ENCODE results near the gene GH1.

GH1 gene

DNA sequence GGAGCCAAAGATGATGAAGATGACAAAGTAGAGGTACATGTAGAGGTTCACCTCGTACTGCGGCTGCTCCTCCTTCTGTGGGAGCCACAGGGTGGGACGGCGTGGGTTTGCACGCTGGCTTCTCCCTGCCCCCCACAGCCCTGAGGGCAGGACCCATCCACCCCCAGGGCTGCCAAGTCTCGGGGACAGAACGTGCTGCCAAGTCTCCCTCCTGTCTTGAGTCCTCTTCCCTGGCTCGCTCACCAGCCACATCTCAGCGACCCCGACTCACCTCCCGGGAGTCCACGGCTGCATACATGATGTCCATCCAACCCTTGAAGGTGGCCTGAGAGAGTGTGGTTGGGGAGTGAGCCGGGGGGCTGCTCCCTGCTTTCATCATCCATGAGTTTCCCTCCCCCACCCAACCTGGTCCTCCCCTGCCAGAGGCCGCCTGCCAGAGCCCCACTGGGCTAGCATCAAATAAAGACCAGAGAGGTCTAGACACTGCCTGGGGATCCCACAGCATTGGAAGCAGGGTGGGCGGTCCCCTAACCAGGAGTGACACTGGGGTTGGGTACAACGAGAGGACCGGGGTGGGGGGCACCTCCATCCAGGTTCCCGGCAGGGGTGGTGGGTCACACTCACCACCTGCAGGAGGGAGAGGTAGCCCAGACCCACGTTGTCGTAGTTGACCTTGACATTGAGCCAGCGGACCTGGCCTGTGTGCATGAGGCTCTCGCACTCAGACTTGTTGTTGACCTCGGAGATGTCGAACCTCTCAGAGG is 26.3 kb upstream of the GH1 start:
- no peak for DNase-seq

GRCh38 chr17:63943745-63944144 is 25.1 kb upstream of the GH1 start:
- DNase-seq = no peak

GRCh38 chr17:63942309-63942985 is 23.8 kb upstream of the GH1 start:
- no peak for DNase-seq

- DNase-seq = no peak
Observed at GRCh38 chr17:63941751-63942150, 23.1 kb upstream of the GH1 start.

DNA sequence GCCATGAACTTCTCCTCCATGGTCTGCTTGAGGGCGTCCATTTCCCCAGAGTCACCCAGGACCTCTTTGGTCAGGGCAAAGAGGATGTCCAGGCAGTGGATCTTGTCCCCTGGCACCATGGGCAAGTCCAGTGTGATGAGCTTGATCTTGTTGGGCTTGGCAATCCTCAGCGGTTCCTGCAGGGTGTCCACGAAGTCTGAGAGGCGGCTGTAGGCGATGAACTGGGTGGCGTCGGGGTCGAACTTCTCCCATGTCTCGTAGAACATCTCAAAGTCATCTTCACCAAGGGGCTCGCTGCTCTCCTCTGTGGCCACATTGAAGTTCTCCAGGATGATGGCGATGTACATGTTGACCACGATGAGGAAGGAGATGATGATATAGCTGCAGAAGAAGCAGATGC is 22.5 kb upstream of the GH1 start:
- no peak for DNase-seq

GRCh38 chr17:63940584-63940983 is 21.9 kb upstream of the GH1 start:
- DNase-seq = no peak

- no peak for DNase-seq
Observed at GRCh38 chr17:63939884-63940283, 21.2 kb upstream of the GH1 start.

GRCh38 chr17:63939401-63939800 is 20.8 kb upstream of the GH1 start:
- DNase-seq = no peak

GRCh38 chr17:63937920-63938319 is 19.3 kb upstream of the GH1 start:
- no peak for DNase-seq

DNA sequence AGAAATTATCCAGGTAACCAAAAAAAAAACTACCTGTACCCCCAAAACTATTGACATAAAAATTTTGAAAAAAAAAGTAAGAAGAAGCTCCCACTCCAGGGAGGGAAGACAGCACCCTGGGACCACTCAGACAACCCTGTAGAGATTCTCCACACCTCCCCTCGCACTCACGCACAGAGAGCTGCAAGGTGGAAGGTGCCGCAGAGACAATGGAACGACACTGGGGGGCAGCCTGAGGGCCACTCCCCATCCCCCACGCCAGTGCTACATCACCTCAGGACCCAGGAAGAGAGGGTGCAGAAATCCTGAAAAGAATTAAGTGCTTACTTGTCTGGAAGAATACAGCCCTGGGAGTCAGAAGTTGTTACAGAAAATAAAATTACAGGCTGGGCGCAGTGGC is 18.7 kb upstream of the GH1 start:
- DNase-seq = no peak

DNA sequence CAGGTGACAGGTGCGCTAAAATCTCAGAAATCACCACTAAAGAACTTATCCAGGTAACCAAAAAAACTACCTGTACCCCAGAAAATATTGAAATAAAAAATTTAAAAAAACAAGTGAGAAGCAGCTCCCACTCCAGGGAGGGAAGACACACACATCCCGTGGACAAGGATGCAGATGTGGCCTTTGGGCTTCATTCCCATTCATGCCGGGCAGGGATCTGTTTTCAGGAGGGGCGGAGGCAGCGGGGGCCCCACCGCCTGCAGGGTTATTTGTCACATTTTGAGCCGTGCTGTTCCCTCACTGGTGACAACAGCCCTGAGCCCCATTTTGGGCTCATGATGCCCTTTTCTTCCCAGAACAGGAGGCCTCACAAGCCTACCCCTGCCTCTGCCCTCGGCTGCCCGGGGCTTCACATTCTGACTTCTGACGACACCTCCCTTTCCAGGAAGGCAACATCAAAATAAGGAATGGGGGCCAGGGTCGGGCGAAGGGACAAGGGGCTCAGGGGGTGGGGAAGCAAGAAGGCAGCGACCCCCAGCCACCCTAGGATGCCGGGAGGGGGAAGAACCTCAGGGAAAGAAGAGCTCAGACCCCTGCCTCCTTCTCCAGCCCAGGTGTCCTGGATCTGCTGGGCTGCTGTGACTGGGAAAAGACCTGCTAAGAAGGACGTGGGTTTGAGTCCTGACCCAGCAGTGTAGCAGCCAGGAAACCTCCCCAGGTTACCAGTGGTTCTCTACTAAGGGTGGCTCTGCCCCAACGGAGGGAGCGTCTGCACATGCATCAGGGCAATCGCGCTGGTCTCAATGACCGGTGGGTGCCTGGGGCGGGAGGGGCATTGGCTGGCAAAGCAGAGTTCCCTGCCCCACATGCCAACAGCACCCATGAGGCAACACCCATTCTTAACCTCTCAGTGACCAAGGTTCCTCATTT is 15.8 kb upstream of the GH1 start:
- DNase-seq = no peak

GRCh38 chr17:63933598-63933997 is 15.0 kb upstream of the GH1 start:
- DNase-seq = no peak

GRCh38 chr17:63932721-63933120 is 14.1 kb upstream of the GH1 start:
- no peak for DNase-seq

GRCh38 chr17:63931981-63932561 is 13.4 kb upstream of the GH1 start, which contains the start of gene CD79B:
CD79B (minus strand) TSS chr17:63932331; CDS start chr17:63932261, 70 bp downstream.
- peak; percentile 33 for DNase-seq

- peak; percentile 72 for DNase-seq
Observed at GRCh38 chr17:63930951-63931575, 12.4 kb upstream of the GH1 start.

GRCh38 chr17:63929860-63930766 is 11.5 kb upstream of the GH1 start:
- DNase-seq = no peak

DNA sequence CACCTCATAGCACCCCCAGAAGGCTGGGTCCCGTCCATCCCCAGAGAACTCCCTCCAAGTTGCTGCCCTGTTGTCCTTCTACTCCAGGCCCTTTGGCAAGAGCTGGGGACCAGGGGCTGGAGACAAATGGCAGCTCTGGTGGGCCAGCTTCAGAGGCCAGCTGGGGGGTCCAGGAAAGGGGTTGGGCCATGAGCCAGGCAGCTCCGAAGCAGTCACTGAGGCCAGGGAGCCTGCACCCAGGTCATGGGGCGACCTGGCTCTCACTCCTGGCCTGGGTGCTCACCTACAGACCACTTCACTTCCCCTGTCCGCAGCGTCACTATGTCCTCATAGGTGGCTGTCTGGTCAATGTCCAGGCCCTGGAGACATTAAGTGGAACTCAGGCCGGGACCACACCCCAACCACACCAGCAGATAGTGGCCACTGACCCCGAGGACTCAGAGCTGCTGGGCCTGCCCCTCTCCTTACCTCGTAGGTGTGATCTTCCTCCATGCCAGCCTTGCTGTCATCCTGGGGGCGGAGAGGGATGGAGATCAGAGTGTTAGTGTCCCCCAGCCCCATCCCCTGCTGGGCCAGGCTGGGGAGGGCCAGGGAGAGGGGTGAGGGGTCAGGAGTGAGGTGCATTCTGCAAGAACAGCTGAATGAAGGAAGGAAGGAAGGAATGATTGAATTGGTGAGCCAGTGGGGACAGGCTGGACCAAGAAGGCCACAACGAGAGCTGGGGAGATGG is 10.5 kb upstream of the GH1 start:
- DNase-seq = no peak

DNA sequence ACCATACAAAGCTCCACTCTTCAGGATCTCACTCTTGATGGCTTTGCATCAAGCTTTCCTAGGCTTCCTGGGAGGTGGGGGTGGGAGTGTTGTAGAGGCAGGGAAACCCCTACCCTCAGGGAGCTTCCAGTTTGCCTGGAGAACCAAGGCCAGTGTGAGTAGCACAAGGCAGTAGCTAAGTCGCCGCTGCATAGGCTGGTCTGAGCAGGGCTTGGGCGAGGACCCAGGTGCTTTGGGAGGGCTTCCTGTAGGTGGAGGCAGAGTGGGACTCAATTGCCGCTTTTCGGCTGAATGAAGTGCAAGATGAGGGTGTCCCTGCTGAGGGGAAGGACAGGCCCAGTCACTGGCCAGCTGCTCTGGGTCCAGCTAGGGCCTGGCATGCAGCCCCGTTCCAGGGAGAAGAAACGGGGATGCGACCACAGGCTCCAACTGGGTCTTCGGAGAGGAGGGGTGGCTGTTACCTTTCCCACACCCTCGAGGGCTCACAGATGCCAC is 9.6 kb upstream of the GH1 start:
- DNase-seq = no peak

- no peak for DNase-seq
Observed at GRCh38 chr17:63927464-63928171, 9.0 kb upstream of the GH1 start.

- DNase-seq = no peak
Observed at GRCh38 chr17:63926164-63926563, 7.5 kb upstream of the GH1 start.

All from CD4-positive, alpha-beta T cell treated with Interleukin-10 for 1 hour (primary cell).